ENCODE results near the gene CYP27B1.

The CYP27B1 gene

DNA sequence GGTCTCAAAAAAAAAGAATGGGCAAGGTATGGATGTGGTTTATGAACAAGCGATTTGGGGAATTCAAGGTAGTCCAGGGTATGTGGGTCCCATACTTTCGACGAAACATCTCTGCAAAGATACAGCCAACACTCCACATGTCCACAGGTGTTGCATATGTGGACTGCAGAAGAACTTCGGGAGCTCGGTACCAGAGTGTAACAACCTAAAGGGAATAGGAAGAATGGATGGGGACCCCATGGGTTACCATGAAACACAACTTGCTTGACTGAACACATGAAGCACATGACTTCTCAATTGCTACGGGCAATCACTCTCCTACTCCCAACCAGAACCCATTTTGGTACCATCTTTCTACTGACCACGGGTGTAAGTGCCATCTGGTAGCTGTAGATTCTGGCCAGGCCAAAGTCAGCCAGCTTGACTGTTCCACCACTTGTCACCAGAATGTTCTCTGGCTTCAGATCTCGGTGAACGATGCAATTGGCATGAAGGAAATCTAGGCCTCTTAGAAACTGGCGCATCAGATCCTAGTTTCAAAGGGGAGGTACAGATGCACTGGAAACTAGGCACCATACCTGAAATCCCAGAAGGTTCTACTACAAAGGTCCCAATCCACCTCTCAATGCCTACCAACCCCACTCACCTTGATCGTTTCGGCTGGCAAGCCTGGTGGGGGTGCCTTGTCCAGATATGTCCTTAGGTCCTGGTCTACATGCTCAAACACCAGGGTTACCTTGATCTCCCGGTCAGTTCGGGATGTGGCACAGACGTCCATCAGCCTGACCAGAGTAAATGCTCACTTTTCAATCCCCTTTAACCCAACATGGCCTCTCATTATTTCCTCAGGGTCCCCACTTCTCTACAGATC lies 16.1 kb downstream of the CYP27B1 start:
- DNase-seq, result no peak

DNA sequence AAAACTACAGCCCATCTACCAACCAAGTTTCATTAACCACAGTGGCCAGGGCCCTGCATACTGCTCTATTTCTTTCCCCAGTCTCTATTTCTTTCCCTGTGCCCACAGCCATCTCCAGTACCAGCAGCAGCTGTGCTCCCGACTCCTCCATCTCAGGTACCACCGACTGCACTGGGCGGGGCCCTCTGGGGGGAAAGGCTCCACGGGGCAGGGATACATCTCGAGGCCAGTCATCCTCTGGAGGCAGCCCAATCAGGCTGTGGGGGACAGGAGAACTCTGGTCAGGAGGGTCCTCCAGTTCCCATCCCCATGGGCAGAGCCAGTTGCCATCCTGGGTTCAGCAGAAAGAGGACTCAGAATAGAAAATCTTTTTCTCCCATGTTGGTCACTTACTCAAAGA lies 17.8 kb downstream of the CYP27B1 start:
- DNase-seq, result no peak

DNA sequence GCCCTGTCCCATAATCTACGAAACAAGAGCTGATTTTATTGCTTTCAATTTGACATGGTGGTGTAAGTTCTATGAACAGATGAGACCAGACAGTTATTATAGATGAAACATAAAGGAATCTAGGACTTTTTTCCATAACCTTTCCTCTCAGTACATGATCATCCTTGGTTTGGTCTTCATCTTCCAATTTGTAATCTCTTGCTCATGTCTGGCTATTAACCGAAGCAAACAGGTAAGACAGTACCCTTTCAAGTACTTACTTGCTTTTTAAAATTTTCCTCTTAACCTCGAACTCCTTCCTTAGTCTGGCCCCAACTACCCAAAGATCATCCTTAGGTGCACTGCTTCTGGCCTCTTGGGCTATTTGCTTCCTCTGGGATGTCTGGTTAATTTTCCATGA lies 20.9 kb downstream of the CYP27B1 start:
- no peak for DNase-seq

DNA sequence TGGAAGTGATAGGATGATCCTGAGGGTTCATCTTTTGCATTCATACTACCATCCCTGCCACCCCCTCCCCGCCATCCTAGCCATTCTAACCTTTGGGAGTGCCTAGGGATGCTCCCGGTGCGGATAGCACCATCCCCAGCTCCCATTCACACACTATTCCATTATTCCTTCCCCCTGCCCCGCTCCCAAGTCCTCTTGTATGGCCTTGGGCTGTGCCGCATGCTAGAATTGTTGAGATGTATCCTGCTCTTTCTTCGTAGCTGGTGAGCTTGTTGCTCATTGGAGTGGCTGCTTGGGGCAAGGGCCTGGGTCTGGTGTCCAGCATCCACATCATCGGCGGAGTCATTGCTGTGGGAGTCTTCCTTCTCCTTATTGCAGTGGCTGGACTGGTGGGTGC lies 21.4 kb downstream of the CYP27B1 start:
- DNase-seq, result no peak

DNA sequence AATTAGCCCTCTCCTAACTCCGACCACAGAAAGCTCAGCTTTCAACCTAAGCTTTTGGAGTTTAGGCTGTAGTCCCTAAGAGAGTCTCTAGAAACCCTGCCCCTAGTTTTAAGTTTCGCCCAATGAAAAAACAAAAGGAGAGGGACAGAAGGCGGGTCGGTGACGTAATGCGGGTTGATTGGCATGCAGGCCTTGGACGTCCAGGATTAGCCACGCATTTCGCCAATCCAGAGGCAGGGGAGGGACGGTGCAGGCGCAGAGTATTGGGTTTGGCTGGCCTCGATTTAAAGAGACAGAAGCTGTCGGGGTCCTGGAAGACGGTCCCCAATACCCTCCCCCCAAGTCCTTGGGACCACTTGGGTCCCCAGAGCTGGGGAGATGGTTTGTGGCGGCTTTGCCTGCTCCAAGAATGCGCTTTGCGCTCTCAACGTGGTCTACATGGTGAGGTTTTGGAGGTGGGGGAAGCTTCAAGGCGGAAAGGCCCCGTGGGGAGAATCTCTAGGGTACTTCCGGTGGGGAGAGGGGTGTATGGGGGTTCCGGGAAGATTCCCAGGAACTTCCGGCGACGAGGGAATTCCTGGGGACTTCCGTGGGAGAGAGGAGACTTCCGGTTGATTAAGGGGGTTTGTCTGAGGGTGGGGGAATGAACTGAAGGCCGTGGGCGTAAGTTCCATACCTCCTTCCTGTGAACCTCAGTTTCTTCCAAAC lies 21.9 kb downstream of the CYP27B1 start, which contains the start of gene TSPAN31:
Gene TSPAN31, plus strand, starts transcription at position 263 of the 708 bp plus-strand sequence. Its CDS starts 116 bp downstream, at position 379.
- peak; percentile 97 for DNase-seq

DNA sequence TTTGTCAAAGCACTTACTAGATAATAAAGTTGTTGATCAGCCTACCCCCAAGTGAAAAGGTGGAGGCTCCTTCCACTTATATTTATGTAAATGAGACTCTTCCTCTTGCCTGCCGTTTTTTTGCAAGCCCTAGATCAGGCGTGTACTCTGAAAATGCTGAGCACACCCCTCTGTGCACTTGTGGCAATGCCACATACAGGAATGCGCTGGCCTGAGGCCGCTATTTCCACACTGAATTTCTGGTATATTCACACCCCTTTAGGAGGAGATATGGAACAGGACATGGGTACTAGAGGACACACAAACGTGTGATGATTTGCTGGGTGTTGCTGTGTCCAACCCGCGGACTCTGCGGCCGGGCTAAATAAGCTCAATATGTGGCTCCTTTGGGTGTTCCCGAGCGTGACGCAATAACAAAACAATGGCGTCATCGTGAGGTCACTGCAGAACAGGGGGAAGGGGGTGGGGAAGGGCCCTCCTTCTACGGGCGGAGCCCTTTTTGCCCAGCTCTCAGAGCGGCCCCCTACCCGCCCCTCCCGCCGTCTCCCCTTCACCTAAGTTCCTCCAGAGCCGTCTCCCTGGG lies 22.6 kb downstream of the CYP27B1 start:
- DNase-seq, result peak; percentile 87

DNA sequence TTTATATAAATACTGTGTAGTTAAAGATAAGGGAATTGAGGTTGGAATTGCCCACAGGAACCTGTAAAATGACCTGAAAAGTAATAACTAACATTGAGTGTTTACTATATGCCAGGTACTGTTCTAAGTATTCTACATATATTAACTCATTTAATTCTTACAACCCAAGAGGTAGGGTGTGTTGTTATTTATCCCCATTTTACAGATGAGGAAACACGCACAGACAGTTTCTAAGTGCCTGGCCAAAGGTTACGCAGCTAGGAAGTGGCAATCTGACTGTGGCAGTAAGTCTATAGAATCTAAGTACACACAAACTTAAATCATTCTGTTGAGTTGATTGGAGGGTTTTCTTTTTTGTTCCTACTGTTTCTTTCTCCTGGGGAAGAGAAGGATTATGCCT lies 23.1 kb downstream of the CYP27B1 start:
- no peak for DNase-seq

DNA sequence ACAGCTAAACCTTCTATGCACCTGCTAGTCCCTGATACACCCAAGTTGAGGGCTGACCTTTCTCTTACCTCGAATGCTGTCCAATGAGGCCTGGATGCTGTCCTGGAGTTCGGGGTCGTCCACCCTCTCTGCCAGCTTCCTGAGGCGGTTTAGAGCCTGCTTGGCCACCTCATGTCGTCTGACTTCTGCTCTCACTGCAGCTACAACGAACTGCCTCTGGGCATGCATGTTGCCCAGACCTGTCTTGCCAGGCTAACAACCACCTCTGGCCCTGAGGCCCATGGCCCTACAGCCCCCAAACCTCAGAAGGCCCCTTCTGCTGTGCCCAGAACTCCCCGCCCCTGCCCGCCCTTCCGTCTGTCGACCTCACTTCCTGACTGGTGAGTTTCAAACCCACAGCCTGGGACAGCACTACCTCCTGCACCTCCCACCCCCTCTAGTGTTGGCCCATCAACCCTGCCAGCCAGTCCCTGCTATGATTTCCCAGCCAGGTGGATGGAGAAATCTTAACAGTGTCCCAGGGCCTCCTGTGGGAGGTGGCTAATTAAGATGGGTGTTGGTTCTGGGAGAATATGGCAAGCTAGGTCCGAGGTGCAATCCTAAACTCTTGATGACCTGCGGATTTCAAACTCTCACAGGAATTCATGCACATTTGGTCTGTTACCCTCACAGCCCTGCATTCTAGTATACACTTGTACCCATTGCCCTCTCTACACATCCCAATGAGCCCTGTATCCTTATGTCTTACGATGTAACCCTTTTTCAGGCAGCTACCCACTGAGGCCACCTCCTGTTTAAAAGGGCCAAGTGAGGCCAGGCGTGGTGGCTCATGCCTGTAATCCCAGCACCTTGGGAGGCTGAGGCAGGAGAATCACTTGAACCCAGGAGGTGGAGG lies 24.8 kb downstream of the CYP27B1 start:
- DNase-seq, result peak; percentile 88

DNA sequence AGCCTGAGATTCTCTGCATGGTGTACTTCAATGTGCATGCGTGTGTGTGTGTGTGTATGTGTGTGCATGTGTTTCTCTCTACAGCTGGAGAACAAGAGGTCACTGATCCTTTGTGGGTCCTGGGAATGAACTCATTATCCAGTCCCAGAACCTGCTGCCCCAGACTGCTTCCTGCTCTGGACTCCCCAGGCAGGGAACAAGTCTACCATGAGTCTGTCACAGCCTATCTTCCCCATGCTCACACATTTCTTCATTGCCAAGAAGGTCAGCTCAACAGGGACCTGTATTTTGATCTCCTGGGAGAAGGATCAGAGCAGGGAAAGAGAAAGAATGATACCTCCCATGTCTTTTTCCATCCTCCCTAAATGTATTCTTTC lies 25.5 kb downstream of the CYP27B1 start:
- DNase-seq, result no peak

DNA sequence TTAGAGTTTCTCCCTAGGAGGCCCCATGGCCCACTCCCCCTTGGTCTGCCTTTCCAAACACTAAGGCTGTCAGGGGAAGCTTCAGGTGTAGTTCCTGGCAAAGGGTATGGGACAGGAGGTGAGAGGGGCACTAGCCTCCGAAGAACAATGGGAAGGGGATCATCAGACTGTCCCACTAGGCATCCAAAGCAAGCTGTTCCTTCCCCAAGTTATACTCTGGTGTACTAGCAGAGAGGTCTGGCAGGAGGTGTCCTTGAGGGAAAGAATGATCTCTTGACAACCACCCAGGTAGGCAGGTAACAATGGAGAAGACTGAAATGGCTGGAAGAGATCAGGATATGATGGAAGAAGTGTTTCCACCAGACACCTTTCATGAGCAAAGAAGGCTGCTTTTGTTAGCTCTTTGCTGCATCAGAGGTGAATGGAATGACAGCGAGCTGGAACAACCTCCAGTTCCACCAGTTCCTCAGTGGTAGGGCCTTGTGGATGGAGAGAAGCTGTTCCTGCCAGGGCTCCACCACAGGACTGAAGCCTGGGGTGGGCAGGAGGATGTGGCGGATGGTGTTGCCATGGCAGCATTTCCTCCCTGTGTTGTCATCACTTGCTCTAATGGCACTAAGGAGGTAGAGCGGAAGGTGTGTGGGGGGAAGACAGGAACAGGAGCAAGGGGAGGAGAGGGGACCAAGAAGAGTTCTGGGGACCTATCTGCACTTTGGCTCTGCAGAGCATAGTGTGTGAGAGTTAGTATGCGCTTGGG lies 26.0 kb downstream of the CYP27B1 start:
- peak; percentile 88 for DNase-seq

DNA sequence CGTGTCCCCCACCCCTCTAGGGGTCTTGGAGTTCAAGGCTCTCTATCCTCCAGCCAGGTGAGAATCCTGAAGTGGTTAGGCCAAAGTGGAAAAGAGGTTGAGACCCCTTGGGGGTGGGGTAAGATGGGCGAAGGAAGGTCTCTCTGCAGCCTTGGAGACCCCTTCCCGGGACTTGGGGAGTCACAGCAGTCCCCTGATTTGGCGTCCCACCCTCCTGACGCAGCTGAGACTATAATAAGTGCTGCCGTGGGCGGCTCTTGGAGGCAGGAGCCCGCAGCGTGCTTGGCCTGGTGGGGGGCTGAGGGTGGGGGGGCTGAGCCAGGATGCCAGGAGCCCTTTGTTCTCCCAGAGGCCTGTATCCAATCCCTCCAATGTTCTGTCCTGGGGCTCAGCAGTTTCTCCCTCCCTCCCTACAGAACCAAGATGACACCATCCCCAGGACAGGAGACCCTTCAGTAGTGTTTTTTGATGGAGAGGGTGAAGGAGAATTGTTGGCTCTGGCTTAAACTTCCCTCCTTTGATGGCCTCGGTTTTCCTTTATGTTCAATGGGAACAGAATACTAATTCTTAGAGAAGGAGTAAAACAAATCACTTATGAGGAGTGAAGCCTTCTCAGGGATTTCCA lies 26.9 kb downstream of the CYP27B1 start:
- no peak for DNase-seq

DNA sequence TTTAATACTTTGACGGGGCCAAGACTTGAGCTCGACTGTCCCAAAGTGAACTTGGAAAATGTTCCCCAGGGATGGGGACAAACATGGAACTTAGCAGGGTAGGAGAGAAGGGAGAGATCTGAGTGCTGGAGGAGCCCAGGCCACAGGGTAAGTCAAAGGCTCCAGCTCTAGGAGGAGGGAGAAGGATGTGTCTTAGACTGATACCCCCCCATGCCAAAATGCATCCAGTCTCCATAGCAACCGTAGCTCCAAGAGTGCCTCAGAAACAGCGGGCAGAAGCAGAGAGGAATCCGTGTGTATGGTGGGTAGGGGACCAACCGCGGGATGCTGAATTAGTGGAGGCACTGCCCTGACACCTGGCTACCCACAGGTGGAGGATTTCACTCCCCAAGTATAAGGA lies 27.5 kb downstream of the CYP27B1 start:
- no peak for DNase-seq

DNA sequence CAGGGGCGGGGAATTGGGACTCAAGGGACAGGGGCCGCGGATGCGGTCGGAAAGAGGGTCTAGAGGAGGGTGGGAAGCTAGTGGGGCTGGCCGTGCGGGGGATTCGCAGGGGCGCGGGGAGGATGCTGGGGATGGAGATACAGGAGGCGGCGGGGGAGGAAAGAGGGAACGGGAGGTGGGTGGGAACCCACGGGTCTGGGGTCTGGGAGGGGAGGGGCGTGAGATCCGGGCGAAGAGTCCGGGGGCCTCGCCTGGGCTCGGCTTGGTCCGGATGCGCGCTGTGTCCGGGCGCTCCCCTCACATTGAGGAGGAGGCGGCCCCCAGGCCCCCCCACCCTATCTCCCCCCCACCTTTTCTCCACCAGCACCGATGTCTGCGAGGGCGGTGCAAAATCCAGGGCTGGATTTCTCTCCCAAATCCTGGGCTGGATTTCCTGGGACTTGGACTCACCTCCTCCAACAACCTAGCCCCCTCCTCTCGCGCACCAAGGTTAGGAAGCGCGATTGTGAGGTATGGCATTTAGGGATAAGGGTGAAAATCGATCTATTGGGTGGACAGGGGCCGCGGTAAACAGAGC lies 28.1 kb downstream of the CYP27B1 start, which contains the start of gene AGAP2:
Gene AGAP2, minus strand, starts transcription at position 82 of the 577 bp plus-strand sequence. CDS start 496 bp downstream, outside the sequence.
- no peak for DNase-seq

DNA sequence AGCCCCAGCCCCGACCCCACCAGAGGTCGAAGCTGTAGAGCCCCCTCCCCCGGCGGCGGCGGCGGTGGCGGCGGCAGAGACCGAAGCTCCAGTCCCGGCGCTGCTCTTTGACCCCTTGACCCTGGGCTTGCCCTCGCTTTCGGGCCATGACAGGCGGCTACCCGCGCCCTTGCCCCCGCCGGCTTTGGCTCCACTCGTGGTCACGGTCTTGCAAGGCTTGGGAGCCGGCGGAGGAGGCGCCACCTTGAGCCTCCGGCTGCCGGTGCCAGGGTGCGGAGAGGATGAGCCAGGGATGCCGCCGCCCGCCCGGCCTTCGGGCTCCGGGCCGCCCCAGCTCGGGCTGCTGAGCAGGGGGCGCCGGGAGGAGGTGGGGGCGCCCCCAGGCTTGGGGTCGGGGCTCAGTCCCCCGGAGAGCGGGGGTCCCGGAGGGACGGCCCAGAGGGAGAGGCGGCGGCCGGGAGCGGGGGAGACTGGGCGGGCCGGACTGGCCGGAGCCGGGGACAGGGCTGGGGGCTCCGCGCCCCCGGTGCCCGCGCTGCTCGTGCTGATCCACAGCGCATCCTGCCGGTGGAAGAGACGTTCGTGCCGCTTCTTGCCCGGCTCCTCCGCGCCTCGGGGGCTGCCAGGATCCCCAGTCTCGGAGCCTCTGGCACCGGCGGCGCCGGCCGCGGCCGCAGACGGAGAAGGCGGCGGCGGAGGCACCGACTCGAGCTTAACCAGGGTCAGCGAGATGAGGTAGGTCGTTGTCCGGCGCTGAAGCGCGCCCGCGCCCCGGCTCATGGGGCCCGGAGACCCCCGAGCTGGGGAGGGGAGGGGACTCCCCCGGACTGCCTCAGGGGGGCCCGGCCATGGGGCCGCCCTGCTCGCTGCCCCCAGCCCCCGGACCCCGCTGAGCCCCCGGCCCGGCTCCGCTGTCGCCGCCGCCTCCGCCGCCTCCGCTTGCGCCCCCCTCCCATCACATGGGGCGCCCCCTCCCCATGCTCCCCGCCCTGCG lies 29.1 kb downstream of the CYP27B1 start:
- no peak for DNase-seq

DNA sequence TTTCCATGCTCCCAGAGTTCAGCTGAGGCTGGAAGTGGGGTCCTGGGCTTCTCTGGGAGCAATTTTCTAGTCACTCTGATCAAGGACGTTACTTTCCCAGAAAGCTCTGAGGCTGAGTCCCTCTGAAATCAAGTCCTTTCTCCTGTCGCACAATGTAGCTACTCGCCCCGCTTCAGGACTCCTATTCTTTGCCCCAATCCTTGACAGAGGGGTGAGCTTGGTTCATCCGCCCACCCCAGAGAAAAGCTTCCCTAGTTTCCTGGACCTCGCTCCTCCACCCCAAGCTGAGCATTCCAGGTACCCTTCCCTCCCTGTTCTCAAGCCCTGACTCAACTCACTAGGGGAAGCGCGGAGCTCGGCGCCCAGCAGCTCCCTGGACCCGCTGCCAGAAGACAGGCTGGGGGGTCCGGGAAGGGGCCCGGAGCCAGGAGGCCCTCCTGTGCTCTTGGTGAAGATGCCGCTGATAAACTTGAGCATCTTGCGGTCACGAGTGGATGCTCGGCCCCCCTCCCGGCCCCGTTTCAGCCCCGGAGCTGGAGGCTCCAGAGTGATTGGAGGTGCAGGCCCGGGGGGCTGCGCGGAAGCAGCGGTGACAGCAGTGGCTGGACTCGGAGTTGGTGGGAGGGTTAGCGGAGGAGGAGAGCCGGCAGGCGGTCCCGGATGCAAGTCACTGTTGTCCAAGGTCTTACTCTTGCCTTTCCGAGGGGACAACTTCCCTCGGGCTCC lies 30.0 kb downstream of the CYP27B1 start:
- no peak for DNase-seq

DNA sequence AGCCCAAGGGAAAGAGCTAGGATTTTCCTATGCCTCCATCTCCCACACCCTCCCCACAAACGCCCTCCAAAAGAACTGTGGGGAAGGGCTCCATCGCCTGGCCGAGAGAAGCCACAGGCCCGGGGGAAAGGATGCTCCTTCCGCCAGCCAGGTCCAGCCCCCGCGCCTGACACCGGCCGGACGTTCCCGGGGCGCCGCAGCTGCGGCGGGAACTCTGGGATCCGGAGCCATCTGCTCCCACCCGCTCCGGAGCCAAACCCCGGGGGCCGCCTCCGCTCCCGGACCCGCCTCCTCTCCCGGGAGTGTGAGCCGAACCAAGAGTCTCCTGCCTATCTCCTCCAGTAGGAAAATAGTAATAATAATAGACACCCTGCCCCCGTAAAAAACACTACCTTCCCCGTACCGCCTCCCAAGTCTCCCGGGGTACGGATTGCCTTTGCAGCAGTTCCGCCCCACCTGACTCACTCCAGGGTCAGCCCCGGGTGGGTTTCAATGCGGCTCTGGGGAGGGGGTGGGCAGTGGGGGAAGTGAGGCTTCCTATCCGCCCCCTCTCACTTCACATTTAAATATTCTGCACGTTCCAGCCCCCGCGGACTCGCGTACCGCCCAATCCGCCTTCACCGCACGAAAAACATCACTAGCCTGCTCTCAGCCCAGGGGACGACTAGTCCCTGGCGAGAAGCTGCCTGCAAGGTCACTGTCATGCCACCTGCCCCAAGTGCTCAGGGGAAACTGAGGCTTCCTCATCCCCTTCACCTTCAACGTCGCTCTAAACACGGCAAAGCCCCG lies 30.7 kb downstream of the CYP27B1 start:
- DNase-seq, result no peak

DNA sequence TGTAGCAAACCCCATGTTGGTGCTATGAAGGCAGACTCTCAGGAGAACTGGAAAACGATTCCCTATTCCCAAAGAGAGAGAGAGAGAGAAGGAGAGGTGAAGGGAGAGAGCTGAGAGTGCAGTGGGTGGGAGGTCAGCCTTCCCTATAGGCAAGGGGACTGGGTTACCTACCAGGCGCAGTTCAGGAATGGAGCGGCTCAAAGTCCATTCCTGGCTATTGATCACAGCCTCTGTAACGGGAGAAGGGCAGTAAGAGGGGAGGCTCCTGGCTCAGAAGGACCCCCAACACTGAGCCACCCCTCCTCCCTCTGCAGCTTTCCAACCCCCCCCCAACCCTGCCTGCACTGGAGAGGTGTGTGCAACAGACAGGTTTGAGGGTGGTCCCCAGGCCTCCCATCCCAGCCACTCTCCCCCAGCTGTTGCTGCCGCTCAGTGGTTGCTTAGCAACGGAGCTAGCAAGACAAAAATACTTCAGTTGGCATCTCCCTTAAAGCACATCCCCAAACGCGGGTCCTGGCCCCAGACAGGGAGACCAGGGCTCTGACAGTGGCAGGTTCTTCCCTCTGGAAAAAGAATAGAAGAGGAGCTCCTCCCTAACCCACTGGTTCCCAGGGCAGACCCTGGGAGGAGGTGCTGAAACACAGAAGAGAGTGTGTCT lies 31.6 kb downstream of the CYP27B1 start:
- DNase-seq, result no peak

DNA sequence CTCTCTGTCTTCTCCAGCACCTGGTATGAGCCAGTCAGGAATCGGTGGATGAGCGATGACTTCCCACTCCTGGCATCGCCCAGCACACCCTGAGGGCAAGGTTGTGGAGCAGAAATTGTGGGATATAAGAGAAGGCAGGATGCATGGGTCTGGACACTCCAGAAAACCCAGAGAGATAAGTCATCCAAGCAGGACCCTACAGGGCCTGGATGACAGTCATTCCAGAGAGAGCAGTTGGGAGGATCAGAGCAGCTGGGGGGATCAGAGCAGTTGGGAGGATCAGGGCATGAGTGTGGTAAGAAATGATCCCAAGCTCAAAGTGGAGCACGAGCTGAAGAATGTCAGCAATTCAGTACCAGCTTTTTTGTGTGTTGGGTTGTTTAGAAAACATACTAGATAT lies 32.3 kb downstream of the CYP27B1 start:
- no peak for DNase-seq

Data from CD4-positive, alpha-beta T cell treated with Interleukin-15 for 1 hour (primary cell).